Endothelial cell of umbilical vein (primary cell): ENCODE data around the gene THEM4.

Experiments
- POLR2A ChIP-seq: IDR thresholded peaks from 2 replicates; pipeline ENCODE4 v1.6.1; 2012; ENCODE audit warnings: low read depth, mild to moderate bottlenecking, control low read depth, low read length
- TF ChIP-seq, protein P1 (sequence below), 2 donors: IDR thresholded peaks; 1 replicate in 1 of 2; 2 replicates in 1 of 2; pipeline ENCODE4 v1.5.1; 2011; ENCODE audit warnings: low read length in 2 of 2, mild to moderate bottlenecking in 2 of 2, moderate library complexity in 2 of 2, control low read depth in 1 of 2, inconsistent platforms in 1 of 2, low read depth in 1 of 2; ENCODE audit not compliant: insufficient read depth in 1 of 2; ENCODE audit errors: extremely low read depth in 1 of 2

DNA sequence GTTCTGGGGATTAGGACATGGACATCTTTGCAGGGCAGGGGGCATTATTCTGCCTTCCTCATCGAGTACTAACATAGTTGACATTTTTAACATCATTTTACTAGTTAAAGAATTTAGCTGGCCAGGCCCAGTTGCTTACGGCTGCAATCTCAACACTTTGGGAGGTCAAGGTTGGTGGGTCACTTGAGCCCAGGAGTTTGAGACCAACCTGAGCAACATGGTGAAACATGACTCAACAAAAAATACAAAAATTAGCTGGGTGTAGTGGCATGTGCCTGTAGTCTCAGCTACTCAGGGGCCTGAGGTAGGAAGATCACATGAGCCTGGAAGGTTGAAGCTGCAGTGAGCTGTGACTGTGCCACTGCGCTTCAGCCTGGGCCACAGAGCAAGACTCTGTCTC lies 29.8 kb upstream of the THEM4 start:
- TF ChIP-seq, protein P1, sequence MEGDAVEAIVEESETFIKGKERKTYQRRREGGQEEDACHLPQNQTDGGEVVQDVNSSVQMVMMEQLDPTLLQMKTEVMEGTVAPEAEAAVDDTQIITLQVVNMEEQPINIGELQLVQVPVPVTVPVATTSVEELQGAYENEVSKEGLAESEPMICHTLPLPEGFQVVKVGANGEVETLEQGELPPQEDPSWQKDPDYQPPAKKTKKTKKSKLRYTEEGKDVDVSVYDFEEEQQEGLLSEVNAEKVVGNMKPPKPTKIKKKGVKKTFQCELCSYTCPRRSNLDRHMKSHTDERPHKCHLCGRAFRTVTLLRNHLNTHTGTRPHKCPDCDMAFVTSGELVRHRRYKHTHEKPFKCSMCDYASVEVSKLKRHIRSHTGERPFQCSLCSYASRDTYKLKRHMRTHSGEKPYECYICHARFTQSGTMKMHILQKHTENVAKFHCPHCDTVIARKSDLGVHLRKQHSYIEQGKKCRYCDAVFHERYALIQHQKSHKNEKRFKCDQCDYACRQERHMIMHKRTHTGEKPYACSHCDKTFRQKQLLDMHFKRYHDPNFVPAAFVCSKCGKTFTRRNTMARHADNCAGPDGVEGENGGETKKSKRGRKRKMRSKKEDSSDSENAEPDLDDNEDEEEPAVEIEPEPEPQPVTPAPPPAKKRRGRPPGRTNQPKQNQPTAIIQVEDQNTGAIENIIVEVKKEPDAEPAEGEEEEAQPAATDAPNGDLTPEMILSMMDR (IDR thresholded peaks at IDR 0.05; ENCODE audit: extremely low read depth in 1 of 2, insufficient read depth in 1 of 2, low read depth in 1 of 2, low read length in 2 of 2): no peak
- TF ChIP-seq POLR2A: no peak
